Vagina (tissue), 2 donors: ENCODE data around the gene B4GALNT4. TPM values are rescaled to one million over a fixed set of nuclear protein-coding genes. Genes with fewer than 3 reads are reported as not detected.
"Not testable (repeated sequence)": the region's sequence is repeated elsewhere in the genome, so short reads cannot be mapped to it uniquely, and the experiment has no call there.

Experiments
- DNase-seq, 2 donors: peaks; one replicate each; pipeline ENCODE4 v3.0.0-alpha.2; 2017; ENCODE audit errors: extremely low spot score in 2 of 2
- H3K27ac ChIP-seq: fragments of 200-600 bp; sonication (generic); one replicate; pipeline ENCODE4 v1.5.1; 2019
- H3K27me3 ChIP-seq: fragments of 200-600 bp; sonication (generic); one replicate; pipeline ENCODE4 v1.5.1; 2019
- H3K36me3 ChIP-seq, 2 donors: fragments of 200-600 bp; sonication (generic); one replicate each; pipeline ENCODE4 v1.5.1; 2017 to 2019
- H3K4me1 ChIP-seq: fragments of 200-600 bp; sonication (generic); one replicate; pipeline ENCODE4 v1.5.1; 2019
- H3K4me3 ChIP-seq, 2 donors: fragments of 200-600 bp; sonication (generic); 1 replicate in 1 of 2; 2 replicates in 1 of 2; pipeline ENCODE4 v1.5.1; 2016 to 2019
- H3K9me3 ChIP-seq: fragments of 200-600 bp; sonication (generic); one replicate; pipeline ENCODE4 v1.5.1; 2019
- CTCF ChIP-seq, 3 experiments: fragments of 450-650 bp in 2 of 3; fragments of 200-600 bp in 1 of 3; sonication (generic) in 1 of 3; IDR thresholded peaks; one replicate each; pipeline ENCODE4 v1.5.1; 2017 to 2019; ENCODE audit warnings: antibody characterized with exemption in 3 of 3, mild to moderate bottlenecking in 2 of 3, moderate library complexity in 2 of 3
- POLR2A ChIP-seq, 2 donors: fragments of 450-650 bp; IDR thresholded peaks; one replicate each; pipeline ENCODE4 v1.6.1; 2017; ENCODE audit warnings: antibody characterized with exemption in 2 of 2, mild to moderate bottlenecking in 2 of 2, moderate library complexity in 2 of 2
- POLR2AphosphoS5 ChIP-seq, 2 donors: sonication (generic); formaldehyde crosslinking; IDR thresholded peaks; one replicate each; pipeline ENCODE4 v1.9.0; 2017; ENCODE audit warnings: antibody characterized with exemption in 2 of 2, mild to moderate bottlenecking in 2 of 2, low read depth in 1 of 2; ENCODE audit not compliant: insufficient read depth in 1 of 2
- intact Hi-C: fragments of 100-400 bp; cut with DNase I; formaldehyde crosslinking; loops from one replicate; pipeline ENCODE4 v1.15.1; 2023
- total RNA-seq: library from RNA; depleted of rRNA; stranded (reverse); fragments of >200 nt; gene quantifications from one replicate; pipeline ENCODE4 v1.2.3, GENCODE V29; 2016

B4GALNT4 gene
- total RNA-seq, 1 donor from 2014 or later: 15.5 TPM

- intact Hi-C loops: no loop called here
- H3K4me3 ChIP-seq: peak overlapping the region; percentile 33 to 36
- peaks cover 37% of the 10 kb centered on the region for H3K4me1 ChIP-seq
- H3K9me3 ChIP-seq: no peaks in the 10 kb centered on the region
- no peaks in the 10 kb centered on the region for H3K36me3 ChIP-seq
- DNase-seq: no peak
- TF ChIP-seq POLR2AphosphoS5 (IDR thresholded peaks at IDR 0.05; ENCODE audit: insufficient read depth in 1 of 2, low read depth in 1 of 2) (no peak), POLR2A (IDR thresholded peaks at IDR 0.05) (no peak), CTCF (IDR thresholded peaks at IDR 0.05) (no peak)
- no peaks in the 10 kb centered on the region for H3K27me3 ChIP-seq
- H3K27ac ChIP-seq: no peak overlapping the region
Measured at GRCh38 chr11:396511-396947, 27.2 kb downstream of the B4GALNT4 start.

- Histone ChIP-seq H3K4me3 (peak overlapping the region; percentile 33 to 36), H3K27me3 (no peaks in the 10 kb centered on the region), H3K27ac (no peak overlapping the region), H3K36me3 (no peaks in the 10 kb centered on the region), H3K4me1 (peaks cover 37% of the 10 kb centered on the region), H3K9me3 (no peaks in the 10 kb centered on the region)
- intact Hi-C loops: no loop called here
- no peak for DNase-seq
- peak; percentile 25 to 44 (median 37) for TF ChIP-seq CTCF (IDR thresholded peaks at IDR 0.05)
- TF ChIP-seq POLR2AphosphoS5 (IDR thresholded peaks at IDR 0.05; ENCODE audit: insufficient read depth in 1 of 2, low read depth in 1 of 2): peak in 1 of 2 donors; percentile 25
- TF ChIP-seq POLR2A (IDR thresholded peaks at IDR 0.05): no peak
Measured at GRCh38 chr11:396948-397548, 27.7 kb downstream of the B4GALNT4 start.

- Histone ChIP-seq H3K9me3 (no peaks in the 10 kb centered on the region), H3K4me3 (no peak overlapping the region), H3K4me1 (peaks cover 37% of the 10 kb centered on the region), H3K27ac (no peak overlapping the region), H3K36me3 (peaks cover 0 to 8% of the 10 kb centered on the region in 2 donors), H3K27me3 (no peaks in the 10 kb centered on the region)
- intact Hi-C loops: no loop called here
- DNase-seq: no peak
- TF ChIP-seq POLR2A (IDR thresholded peaks at IDR 0.05) (no peak), POLR2AphosphoS5 (IDR thresholded peaks at IDR 0.05; ENCODE audit: insufficient read depth in 1 of 2, low read depth in 1 of 2) (no peak)
Measured at GRCh38 chr11:398826-399225, 29.5 kb downstream of the B4GALNT4 start.

GRCh38 chr11:399731-400211 is 30.5 kb downstream of the B4GALNT4 start:
- TF ChIP-seq POLR2A (IDR thresholded peaks at IDR 0.05): no peak
- no peak for TF ChIP-seq POLR2AphosphoS5 (IDR thresholded peaks at IDR 0.05; ENCODE audit: insufficient read depth in 1 of 2, low read depth in 1 of 2)
- TF ChIP-seq CTCF (IDR thresholded peaks at IDR 0.05): no peak
- intact Hi-C loops: no loop called here
- no peak overlapping the region for H3K27ac ChIP-seq

DNA sequence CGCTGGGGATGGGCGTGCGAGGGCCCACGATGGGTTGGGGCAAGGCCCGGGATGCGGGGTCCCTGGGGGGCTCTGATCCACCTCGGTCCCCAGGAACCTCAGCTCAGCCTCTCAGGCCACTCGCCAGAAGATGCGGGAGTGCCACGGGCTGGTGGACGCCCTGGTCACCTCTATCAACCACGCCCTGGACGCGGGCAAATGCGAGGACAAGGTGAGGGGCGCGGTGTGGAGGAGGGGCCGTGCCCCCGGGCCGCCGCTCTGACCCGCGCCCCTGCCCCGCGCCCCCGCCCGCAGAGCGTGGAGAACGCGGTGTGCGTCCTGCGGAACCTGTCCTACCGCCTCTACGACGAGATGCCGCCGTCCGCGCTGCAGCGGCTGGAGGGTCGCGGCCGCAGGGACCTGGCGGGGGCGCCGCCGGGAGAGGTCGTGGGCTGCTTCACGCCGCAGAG is 31.0 kb downstream of the B4GALNT4 start:
- intact Hi-C loops: no loop called here
- Histone ChIP-seq H3K27ac (no peak overlapping the region), H3K4me1 (peaks cover 38% of the 10 kb centered on the region), H3K27me3 (no peaks in the 10 kb centered on the region), H3K9me3 (no peaks in the 10 kb centered on the region), H3K36me3 (peaks cover 0 to 16% of the 10 kb centered on the region in 2 donors), H3K4me3 (no peak overlapping the region)
- TF ChIP-seq CTCF (IDR thresholded peaks at IDR 0.05) (no peak), POLR2A (IDR thresholded peaks at IDR 0.05) (no peak), POLR2AphosphoS5 (IDR thresholded peaks at IDR 0.05; ENCODE audit: insufficient read depth in 1 of 2, low read depth in 1 of 2) (no peak)
- no peak for DNase-seq

More at GRCh38 chr11:399731-400211, 30.5 kb downstream of the B4GALNT4 start:
- Histone ChIP-seq H3K27me3 (no peaks in the 10 kb centered on the region), H3K9me3 (no peaks in the 10 kb centered on the region), H3K36me3 (peaks cover 0 to 16% of the 10 kb centered on the region in 2 donors), H3K4me3 (no peak overlapping the region), H3K4me1 (peaks cover 40% of the 10 kb centered on the region)
- DNase-seq: no peak

GRCh38 chr11:401196-401595 is 31.9 kb downstream of the B4GALNT4 start:
- intact Hi-C loops, H3K4me3 ChIP-seq, H3K27ac ChIP-seq, H3K27me3 ChIP-seq, H3K9me3 ChIP-seq, DNase-seq: not testable (repeated sequence)
- Histone ChIP-seq H3K4me1 (peaks cover 40% of the 10 kb centered on the region), H3K36me3 (peaks cover 0 to 16% of the 10 kb centered on the region in 2 donors)
